Karpas-422 (cell line): ENCODE data around the gene ZFAND2B. TPM values are rescaled to one million over a fixed set of nuclear protein-coding genes. Genes with fewer than 3 reads are reported as not detected.
A peak's percentile ranks its signal among the peaks of the same experiment; 100 is the strongest.
"Not testable (repeated sequence)": the region's sequence is repeated elsewhere in the genome, so short reads cannot be mapped to it uniquely, and the experiment has no call there.

ENCODE experiments used
- DNase-seq: peaks from one replicate; pipeline ENCODE4 v3.0.0-alpha.2; 2015
- H2AFZ ChIP-seq: fragments of 200-600 bp; sonication (generic); 2 replicates; pipeline ENCODE4 v1.6.1; 2014; ENCODE audit warnings: antibody characterized with exemption, low read length, mixed read lengths
- H3K27ac ChIP-seq: fragments of 200-600 bp; sonication (generic); 2 replicates; pipeline ENCODE4 v1.5.1; 2014; ENCODE audit warnings: mild to moderate bottlenecking, low read length, moderate library complexity
- H3K27me3 ChIP-seq: fragments of 200-600 bp; sonication (generic); 2 replicates; pipeline ENCODE4 v1.6.1; 2014; ENCODE audit warnings: low read length, mixed read lengths
- H3K36me3 ChIP-seq: fragments of 200-600 bp; sonication (generic); 2 replicates; pipeline ENCODE4 v1.6.1; 2014; ENCODE audit warnings: low read length, mixed read lengths; ENCODE audit not compliant: insufficient read depth
- H3K4me1 ChIP-seq: fragments of 200-600 bp; sonication (generic); 2 replicates; pipeline ENCODE4 v1.6.1; 2014; ENCODE audit warnings: mild to moderate bottlenecking, low read length, mixed read lengths
- H3K4me2 ChIP-seq: fragments of 200-600 bp; sonication (generic); 2 replicates; pipeline ENCODE4 v1.6.1; 2014; ENCODE audit warnings: low read length, low read depth, mild to moderate bottlenecking; ENCODE audit not compliant: poor library complexity, severe bottlenecking
- H3K4me3 ChIP-seq: fragments of 200-600 bp; sonication (generic); 2 replicates; pipeline ENCODE4 v1.5.1; 2014; ENCODE audit warnings: mild to moderate bottlenecking, antibody characterized with exemption, low read length, mixed read lengths
- H3K79me2 ChIP-seq: fragments of 200-600 bp; sonication (generic); 2 replicates; pipeline ENCODE4 v1.6.1; 2014; ENCODE audit warnings: mild to moderate bottlenecking, low read length, mixed read lengths
- H3K9ac ChIP-seq: fragments of 200-600 bp; sonication (generic); 2 replicates; pipeline ENCODE4 v1.6.0; 2014; ENCODE audit warnings: low read length
- H3K9me2 ChIP-seq: fragments of 200-600 bp; sonication (generic), shearing (Covaris generic); replicated peaks from 2 replicates; pipeline ENCODE4 v1.6.0; 2014; ENCODE audit warnings: mild to moderate bottlenecking, low read length, moderate library complexity; ENCODE audit not compliant: insufficient read depth
- H3K9me3 ChIP-seq: fragments of 300-700, 200-600 bp; sonication (generic); 2 replicates; pipeline ENCODE4 v1.6.1; 2014; ENCODE audit warnings: low read length, mixed read lengths
- H4K20me1 ChIP-seq: fragments of 200-600 bp; sonication (generic); 2 replicates; pipeline ENCODE4 v1.6.1; 2014; ENCODE audit warnings: mild to moderate bottlenecking, antibody characterized with exemption, low read length, low read depth; ENCODE audit not compliant: insufficient read depth
- total RNA-seq: library from RNA; depleted of rRNA; stranded (reverse); fragments of >200 nt; shearing (Covaris generic); gene quantifications from 2 replicates; pipeline ENCODE4 v1.2.3, GENCODE V29; 2014; ENCODE audit warnings: low replicate concordance

The ZFAND2B gene
- total RNA-seq, 1 experiment from 2014 or later, result 28.0 TPM

DNA sequence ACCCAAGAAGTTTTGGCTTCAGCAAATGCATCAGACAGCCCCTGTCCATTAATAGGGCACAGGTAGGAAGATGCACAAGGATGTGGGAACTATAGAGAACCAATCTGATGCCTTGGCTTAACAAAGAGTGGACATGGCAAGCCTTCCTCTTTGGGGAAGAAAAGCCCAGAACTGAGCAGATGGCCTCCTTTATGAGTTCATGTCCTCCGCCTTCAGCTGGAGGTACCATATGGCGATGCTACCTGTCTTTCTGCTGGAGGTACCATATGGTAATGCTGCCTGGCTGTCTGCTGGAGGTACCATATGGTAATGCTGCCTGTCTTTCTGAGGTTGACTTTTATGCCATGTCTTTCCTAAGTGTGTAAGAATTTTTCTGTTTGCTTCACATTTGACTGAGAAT lies 22.5 kb upstream of the ZFAND2B start:
- Histone ChIP-seq H3K27me3 (no peaks in the 10 kb centered on the region), H3K9me2 (no peaks in the 10 kb centered on the region), H3K4me1 (peaks cover 9% of the 10 kb centered on the region), H3K9ac (no peak overlapping the region), H2AFZ (no peak overlapping the region), H3K36me3 (peaks cover 30% of the 10 kb centered on the region), H3K4me3 (no peak overlapping the region), H3K79me2 (peaks cover 11% of the 10 kb centered on the region), H3K4me2 (no peak overlapping the region), H4K20me1 (no peaks in the 10 kb centered on the region; the same call in 1 of the 2 replicates), H3K27ac (no peak overlapping the region), H3K9me3 (no peaks in the 10 kb centered on the region)
- peak; percentile 14 for DNase-seq

DNA sequence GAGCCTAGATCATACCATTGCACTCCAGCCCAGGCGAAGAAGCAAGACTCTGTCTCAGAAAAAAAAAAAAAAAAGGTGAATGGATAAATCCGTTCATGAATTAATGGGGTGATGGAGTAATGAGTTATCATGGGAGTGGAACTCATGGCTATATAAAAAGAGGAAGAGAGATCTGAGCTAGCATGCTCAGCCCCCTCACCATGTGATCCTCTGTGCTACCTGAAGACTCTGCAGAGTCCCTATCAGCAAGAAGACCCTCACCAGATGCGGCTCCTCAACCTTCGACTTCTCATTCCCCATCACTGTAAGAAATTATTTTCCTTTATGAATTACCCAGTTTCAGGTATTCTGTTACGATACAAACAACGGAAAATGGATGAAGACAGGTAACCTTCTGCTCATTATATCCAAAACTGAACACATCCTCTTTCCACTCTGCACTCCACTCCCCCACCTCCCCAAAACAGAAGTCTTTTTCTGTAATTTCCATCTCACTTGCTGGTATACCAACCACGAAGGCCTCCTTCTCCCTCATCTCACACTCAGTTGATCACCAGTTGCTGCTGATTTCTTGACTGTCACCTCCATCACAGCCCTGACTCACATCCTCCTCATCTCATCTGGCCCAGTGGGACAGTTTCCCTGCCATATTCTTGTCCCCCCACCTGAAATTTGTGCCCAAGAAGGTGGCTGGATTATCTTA lies 19.7 kb upstream of the ZFAND2B start:
- no peak overlapping the region for H3K9ac ChIP-seq
- H3K27me3 ChIP-seq, result no peaks in the 10 kb centered on the region
- H3K4me3 ChIP-seq, result no peak overlapping the region
- no peak overlapping the region for H3K27ac ChIP-seq
- peaks cover 13% of the 10 kb centered on the region for H3K36me3 ChIP-seq
- no peak overlapping the region for H3K4me2 ChIP-seq
- H3K9me3 ChIP-seq, result no peaks in the 10 kb centered on the region
- peaks cover 3% of the 10 kb centered on the region for H3K4me1 ChIP-seq
- H2AFZ ChIP-seq, result 0 out of 2 replicates have a peak overlapping the region, but pooled peaks have one; percentile 41
- peak; percentile 43 for DNase-seq
- H3K79me2 ChIP-seq, result no peaks in the 10 kb centered on the region
- H3K9me2 ChIP-seq, result no peaks in the 10 kb centered on the region
- H4K20me1 ChIP-seq, result no peaks in the 10 kb centered on the region; the same call in 1 of the 2 replicates

DNA sequence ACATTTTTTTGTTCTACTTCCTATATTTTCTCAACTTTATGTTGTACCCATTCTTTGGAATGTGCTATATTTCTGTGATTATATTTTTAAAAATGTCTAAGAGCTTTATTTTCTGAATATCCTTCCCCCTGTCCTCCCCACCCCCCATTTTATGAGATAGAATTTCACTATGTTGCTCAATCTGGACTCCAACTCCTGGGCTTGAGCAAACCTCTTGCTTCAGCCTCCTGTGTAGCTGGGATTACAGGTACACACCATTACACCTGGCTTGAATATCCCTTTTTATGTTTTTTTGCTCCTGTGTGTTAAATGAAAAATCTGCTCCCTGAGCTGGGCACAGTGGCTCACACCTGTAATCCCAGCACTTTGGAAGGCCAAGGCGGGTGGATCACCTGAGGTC lies 9.2 kb upstream of the ZFAND2B start:
- no peaks in the 10 kb centered on the region for H3K4me1 ChIP-seq
- H3K27me3 ChIP-seq, result no peaks in the 10 kb centered on the region
- no peaks in the 10 kb centered on the region for H3K36me3 ChIP-seq
- H3K79me2 ChIP-seq, result no peaks in the 10 kb centered on the region
- H2AFZ ChIP-seq, result no peak overlapping the region
- H4K20me1 ChIP-seq, result no peaks in the 10 kb centered on the region
- no peak overlapping the region for H3K9ac ChIP-seq
- no peak overlapping the region for H3K4me2 ChIP-seq
- no peak overlapping the region for H3K4me3 ChIP-seq
- no peaks in the 10 kb centered on the region for H3K9me2 ChIP-seq
- H3K9me3 ChIP-seq, result no peaks in the 10 kb centered on the region
- H3K27ac ChIP-seq, result no peak overlapping the region
- peak; percentile 25 for DNase-seq

DNA sequence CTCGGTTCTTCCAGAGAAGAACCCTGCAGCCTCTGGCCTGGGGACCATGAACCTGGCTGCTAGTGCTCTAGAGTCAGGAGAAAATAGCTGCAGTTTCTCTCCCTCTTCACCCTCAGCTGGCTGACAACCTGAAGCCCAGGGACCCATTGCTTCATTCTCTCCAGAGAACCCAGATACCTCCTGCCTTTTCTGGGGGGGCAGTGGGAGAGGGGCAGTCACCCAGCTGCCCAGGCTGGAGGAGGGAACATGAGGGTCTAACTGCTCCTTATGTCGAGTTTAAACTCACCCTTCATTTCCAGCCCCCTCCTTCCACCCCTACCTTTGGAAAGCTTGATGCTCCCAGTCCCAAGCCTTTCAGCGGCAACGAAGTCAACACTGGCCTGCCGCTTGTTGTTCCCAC lies 7.6 kb upstream of the ZFAND2B start:
- DNase-seq, result peak; percentile 27
- Histone ChIP-seq H2AFZ (no peak overlapping the region), H3K36me3 (no peaks in the 10 kb centered on the region), H3K9me3 (no peaks in the 10 kb centered on the region), H3K27me3 (no peaks in the 10 kb centered on the region), H4K20me1 (no peaks in the 10 kb centered on the region), H3K9ac (no peak overlapping the region), H3K27ac (no peak overlapping the region), H3K4me3 (no peak overlapping the region), H3K79me2 (no peaks in the 10 kb centered on the region), H3K4me2 (no peak overlapping the region), H3K9me2 (no peaks in the 10 kb centered on the region), H3K4me1 (no peaks in the 10 kb centered on the region)

DNA sequence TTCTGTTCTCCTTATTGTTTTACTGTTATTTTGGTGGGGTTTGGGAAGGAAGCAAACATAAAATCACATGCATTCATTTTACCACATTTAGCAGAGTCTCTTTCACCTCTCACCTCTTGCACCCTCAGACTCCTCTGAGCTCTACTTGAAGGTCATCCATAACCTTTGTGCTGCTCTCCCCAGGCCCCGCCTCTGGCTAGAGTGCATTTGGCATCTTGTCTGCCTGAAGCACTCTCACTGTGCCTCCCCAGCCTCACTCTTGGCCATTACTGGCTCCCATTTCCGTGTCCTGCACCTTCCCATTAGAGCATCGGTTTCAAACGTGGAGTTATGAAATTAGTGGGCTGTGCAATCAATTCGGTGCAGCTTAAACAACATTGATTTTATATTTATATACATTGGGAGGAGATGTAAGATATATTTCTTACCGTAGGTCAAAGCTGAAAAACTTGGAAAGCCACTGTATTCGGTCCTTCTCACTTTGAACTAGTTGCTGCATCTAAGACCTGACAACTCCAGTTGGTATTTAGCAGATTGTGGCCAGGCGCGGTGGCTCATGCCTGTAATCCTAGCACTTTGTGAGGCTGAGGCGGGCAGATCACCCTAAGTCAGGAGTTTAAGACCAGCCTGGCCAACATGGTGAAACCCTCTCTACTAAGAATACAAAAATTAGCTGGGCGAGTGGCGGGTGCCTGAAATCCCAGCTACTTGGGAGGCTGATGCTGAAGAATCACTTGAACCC lies 6.9 kb upstream of the ZFAND2B start:
- Histone ChIP-seq H2AFZ (no peak overlapping the region), H3K36me3 (no peaks in the 10 kb centered on the region; the same call in 1 of the 2 replicates), H3K9me3 (peaks cover 3% of the 10 kb centered on the region), H3K4me3 (no peak overlapping the region), H3K27ac (no peak overlapping the region), H3K9me2 (no peaks in the 10 kb centered on the region), H3K27me3 (no peaks in the 10 kb centered on the region), H3K79me2 (no peaks in the 10 kb centered on the region), H3K4me2 (no peak overlapping the region), H3K4me1 (no peaks in the 10 kb centered on the region), H3K9ac (no peak overlapping the region), H4K20me1 (no peaks in the 10 kb centered on the region)
- peak; percentile 16 for DNase-seq

DNA sequence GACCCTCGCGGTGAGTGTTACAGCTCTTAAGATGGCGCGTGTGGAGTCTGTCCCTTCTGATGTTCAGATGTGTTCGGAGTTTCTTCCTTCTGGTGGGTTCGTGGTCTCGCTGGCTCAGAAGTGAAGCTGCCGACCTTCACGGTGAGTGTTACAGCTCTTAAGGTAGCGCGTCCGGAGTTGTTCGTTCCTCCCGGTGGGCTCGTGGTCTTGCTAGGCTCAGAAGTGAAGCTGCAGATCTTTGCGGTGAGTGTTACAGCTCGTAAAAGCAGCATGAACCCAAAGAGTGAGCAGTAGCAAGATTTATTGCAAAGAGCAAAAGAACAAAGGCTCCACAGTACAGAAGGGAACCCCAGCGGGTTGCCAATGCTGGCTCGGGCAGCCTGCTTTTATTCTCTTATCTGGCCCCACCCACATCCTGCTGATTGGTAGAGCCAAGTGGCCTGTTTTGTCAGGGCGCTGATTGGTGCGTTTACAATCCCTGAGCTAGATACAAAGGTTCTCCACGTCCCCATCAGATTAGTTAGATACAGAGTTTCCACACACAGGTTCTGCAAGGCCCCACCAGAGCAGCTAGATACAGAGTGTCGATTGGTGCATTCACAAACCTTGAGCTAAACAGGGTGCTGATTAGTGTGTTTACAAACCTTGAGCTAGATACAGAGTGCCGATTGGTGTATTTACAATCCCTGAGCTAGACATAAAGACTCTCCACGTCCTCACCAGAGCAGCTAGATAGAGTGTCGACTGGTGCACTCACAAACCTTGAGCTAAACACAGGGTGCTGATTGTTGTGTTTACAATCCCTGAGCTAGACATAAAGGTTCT lies 5.9 kb upstream of the ZFAND2B start:
- not testable (repeated sequence) for H3K27me3 ChIP-seq, H3K4me3 ChIP-seq, H3K4me1 ChIP-seq, H4K20me1 ChIP-seq, H3K27ac ChIP-seq, H3K9me2 ChIP-seq, H3K36me3 ChIP-seq, H3K9me3 ChIP-seq, H2AFZ ChIP-seq, H3K79me2 ChIP-seq, H3K9ac ChIP-seq, H3K4me2 ChIP-seq
- peak; percentile 40 for DNase-seq

DNA sequence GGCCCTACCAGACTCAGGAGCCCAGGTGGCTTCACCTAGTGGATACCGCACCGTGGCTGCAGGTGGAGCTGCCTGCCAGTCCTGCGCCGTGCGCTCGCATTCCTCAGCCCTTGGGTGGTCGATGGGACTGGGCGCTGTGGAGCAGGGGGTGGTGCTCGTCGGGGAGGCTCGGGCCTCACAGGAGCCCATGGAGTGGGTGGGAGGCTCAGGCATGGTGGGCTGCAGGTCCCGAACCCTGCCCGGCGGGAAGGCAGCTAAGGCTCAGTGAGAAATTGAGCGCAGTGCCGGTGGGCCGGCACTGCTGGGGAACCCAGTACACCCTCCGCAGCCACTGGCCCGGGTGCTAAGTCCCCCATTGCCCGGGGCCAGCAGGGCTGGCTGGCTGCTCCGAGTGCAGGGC lies 5.3 kb upstream of the ZFAND2B start:
- H4K20me1 ChIP-seq, H3K9me3 ChIP-seq: not testable (repeated sequence)

More for the DNA sequence above, 5.3 kb upstream of the ZFAND2B start:
- H3K4me3 ChIP-seq, DNase-seq, H3K27me3 ChIP-seq, H3K27ac ChIP-seq, H3K36me3 ChIP-seq, H3K79me2 ChIP-seq, H3K4me1 ChIP-seq, H3K4me2 ChIP-seq, H2AFZ ChIP-seq, H3K9me2 ChIP-seq, H3K9ac ChIP-seq: not testable (repeated sequence)
